Cardiac septum (tissue), 1 donor: ENCODE results near the gene DPM3. TPM values are rescaled to one million over a fixed set of nuclear protein-coding genes. Genes with fewer than 3 reads are reported as not detected.
A peak's percentile ranks its signal among the peaks of the same experiment; 100 is the strongest.
"Not testable (repeated sequence)": the region's sequence is repeated elsewhere in the genome, so short reads cannot be mapped to it uniquely, and the experiment has no call there.

Source experiments
- DNase-seq: peaks from one replicate; pipeline ENCODE4 v3.0.0-alpha.2; 2020; ENCODE audit warnings: low spot score
- intact Hi-C: fragments of 100-400 bp; cut with DNase I; formaldehyde crosslinking; loops from one replicate; pipeline ENCODE4 v1.14.0; 2022
- total RNA-seq: library from RNA; stranded (reverse); fragmentation: NEBNext Ultra II Directional; extraction: Animal tissue kit (Norgen Biotek cat#: 25700); gene quantifications from one replicate; pipeline ENCODE4 v1.2.1, GENCODE V29; 2021
- donor health status: DM: no; HTN: no; CAD: no.

Gene DPM3
- total RNA-seq, 1 donor from 2014 or later, result 56.3 TPM

DNA sequence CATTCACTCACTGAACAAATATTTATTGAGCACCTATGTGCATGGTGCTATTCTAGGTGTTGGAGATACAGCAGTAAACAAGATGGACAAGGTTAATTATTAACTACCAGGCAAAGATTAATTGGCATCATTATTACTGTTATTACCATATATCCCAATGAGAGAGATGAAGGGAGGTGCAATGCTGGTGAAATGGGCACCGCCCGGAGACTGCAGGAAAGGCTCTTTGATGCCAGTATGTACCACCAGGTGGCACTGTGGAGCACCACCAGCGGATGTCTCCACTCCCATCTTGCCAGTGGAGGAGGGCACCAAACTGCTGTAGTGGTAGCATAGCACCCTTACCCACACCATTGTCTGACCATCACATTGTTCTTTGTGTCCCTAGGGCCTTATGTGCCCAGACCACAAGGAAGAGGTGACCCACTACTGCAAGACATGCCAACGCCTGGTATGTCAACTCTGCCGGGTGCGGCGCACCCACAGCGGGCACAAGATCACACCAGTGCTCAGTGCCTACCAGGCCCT is 36.3 kb upstream of the DPM3 start:
- intact Hi-C loops, result loop anchor here (1.0 to 5.0 kb wide), 2 partner anchors 17 to 51 kb away; no protein-coding TSS in a partner anchor
- peak; percentile 89 for DNase-seq

- peak; percentile 55 for DNase-seq
- intact Hi-C loops, result loop anchor here (1.0 to 5.0 kb wide), 2 partner anchors 17 to 51 kb away; no protein-coding TSS in a partner anchor
Measured at GRCh38 chr1:155175927-155176371, 35.6 kb upstream of the DPM3 start.

DNA sequence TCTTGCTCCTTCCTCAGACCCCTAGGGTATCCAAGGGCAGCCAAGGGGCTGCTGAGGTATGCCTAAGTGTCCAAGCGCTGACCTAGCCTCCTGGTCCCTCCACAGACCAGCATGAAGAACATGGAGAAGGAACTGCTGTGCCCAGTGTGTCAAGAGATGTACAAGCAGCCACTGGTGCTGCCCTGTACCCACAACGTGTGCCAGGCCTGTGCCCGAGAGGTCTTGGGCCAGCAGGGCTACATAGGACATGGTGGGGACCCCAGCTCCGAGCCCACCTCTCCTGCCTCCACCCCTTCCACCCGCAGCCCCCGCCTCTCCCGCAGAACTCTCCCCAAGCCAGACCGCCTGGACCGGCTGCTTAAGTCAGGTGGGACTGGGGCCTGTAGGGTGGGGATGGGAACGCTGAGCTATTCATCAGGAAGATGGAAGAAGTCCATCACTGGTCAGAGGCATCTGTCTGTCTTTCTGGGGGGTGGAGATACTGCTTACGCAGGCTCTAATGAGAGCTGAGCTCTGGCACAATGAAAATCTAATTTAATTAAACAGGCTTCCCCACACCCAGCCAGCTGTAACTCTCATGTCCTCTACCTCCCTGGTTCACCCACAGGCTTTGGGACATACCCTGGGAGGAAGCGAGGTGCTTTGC is 35.1 kb upstream of the DPM3 start:
- intact Hi-C loops, result loop anchor here (5.0 kb wide), 1 partner anchor 52 kb away; no protein-coding TSS in a partner anchor
- DNase-seq, result peak; percentile 68

GRCh38 chr1:155174324-155175280 is 34.3 kb upstream of the DPM3 start:
- DNase-seq, result peak; percentile 75

GRCh38 chr1:155173478-155174323 is 33.4 kb upstream of the DPM3 start, which contains the start of gene TRIM46:
Gene TRIM46 (plus strand): TSS chr1:155173849. CDS start chr1:155173967, 118 bp downstream.
- intact Hi-C loops, result no loop called here
- peak; percentile 74 for DNase-seq

More at GRCh38 chr1:155174324-155175280, 34.3 kb upstream of the DPM3 start:
- intact Hi-C loops, result loop anchor here (5.0 kb wide), 1 partner anchor 53 kb away; no protein-coding TSS in a partner anchor

- DNase-seq, result peak; percentile 98
- intact Hi-C loops, result no loop called here
Measured at GRCh38 chr1:155172732-155173477, 32.6 kb upstream of the DPM3 start, which contains the start of gene KRTCAP2. Gene KRTCAP2 (minus strand): TSS chr1:155173304. CDS start chr1:155173224, 80 bp downstream.

DNA sequence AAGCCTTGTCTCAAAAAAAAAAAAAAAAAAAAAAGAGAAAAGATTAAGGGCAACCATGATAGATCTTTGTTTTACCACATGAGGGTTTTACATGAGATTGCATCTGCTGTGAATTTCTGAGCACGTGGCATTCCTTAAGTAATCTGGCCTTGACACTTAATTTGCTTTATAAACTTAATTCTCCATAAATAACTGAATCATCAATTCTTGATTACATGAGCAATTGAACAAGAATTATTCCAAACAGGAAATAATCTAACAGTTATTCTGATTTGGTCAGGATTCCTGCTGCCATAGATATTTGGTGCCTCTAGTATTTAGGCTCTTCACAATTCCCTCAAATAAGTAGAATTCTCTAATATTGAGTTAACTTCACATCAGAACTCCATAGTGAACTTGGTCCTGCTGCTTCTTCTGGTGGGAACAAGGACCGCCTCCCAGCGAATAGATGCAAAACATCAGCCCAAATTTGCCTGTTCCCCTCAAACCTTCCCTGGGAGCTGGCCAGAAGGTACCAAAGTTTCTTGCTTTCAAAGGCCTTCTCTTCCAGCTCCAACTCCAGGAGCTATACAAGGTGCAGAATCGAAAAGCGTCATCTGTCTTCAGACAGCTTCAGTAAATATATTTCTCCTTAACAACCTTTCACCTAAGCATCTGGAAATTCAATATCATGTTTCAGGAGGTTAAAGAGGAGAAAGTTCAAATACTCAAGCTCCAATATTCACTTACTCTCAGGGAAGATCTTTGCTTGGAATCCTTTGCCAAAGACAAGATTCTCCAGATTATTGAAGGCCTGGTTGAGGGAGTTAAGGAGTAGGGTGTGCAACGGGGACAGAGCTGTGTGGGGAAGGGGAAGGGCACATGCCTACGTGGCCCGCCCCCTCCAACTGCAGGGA is 31.8 kb upstream of the DPM3 start:
- intact Hi-C loops, result no loop called here

GRCh38 chr1:155170806-155171205 is 30.5 kb upstream of the DPM3 start:
- no peak for DNase-seq
- intact Hi-C loops, result no loop called here

More for the DNA sequence above, 31.8 kb upstream of the DPM3 start:
- no peak for DNase-seq

GRCh38 chr1:155170101-155170785 is 29.9 kb upstream of the DPM3 start:
- DNase-seq, result no peak
- intact Hi-C loops, result no loop called here

DNA sequence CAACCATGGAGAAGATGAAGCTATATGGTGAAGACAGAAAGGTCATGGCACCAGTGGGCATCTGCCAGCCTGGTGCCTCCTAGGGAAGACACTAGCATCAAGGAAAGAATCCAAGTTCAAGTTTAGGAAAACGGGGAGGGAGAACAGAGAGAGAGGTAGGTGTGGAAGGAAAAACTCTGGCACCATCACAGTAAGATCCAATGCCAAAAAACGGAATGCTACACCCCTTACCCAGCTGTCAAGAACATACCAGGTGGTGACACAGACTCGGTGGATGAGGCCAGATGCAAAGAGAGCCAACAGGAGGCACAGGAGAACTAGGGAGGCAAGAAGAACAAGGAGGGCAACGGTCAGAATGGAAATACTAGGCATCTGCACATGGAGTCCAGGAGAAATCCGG is 29.2 kb upstream of the DPM3 start:
- intact Hi-C loops, result no loop called here
- DNase-seq, result no peak

DNA sequence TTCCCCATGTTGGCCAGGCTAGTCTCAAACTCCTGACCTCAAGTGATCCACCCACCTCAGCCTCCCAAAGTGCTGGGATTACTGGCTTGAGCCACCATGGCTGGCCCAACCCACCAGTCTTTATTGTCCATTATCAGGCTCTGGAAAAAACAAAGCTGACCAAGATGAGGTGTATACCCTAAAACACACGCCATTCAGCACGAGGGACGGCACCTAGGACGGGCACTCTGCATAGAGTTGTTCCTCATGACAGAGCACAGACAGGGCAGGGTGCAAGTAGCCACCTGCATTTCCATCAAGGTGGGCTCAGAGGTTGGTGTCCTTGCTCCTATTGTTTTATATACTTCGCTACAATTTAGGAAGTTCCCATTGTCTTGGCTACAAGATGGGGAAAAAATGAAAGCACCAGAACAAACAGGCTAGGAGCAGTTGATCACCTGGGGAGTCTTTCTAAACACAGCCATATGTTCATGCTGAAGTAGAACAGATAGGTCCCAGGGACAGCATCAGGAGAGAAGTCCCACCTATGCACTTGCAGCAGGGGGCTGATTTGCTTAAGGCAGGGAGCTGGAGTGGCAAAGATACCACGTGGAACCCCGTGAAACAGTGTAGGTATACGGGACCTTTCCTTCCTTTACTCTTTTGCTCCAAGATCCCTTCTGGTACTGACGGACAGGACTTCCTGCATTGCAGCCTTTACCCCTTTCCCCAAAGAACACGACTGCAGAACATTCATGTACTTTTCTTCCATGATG is 28.3 kb upstream of the DPM3 start:
- intact Hi-C loops, result loop anchor here (1.0 kb wide), 1 partner anchor 77 kb away; no protein-coding TSS in a partner anchor

GRCh38 chr1:155168105-155168445 is 27.7 kb upstream of the DPM3 start:
- DNase-seq, result not testable (repeated sequence)
- intact Hi-C loops, result loop anchor here (1.0 kb wide), 1 partner anchor 77 kb away; no protein-coding TSS in a partner anchor

More for the DNA sequence above, 28.3 kb upstream of the DPM3 start:
- no peak for DNase-seq

DNA sequence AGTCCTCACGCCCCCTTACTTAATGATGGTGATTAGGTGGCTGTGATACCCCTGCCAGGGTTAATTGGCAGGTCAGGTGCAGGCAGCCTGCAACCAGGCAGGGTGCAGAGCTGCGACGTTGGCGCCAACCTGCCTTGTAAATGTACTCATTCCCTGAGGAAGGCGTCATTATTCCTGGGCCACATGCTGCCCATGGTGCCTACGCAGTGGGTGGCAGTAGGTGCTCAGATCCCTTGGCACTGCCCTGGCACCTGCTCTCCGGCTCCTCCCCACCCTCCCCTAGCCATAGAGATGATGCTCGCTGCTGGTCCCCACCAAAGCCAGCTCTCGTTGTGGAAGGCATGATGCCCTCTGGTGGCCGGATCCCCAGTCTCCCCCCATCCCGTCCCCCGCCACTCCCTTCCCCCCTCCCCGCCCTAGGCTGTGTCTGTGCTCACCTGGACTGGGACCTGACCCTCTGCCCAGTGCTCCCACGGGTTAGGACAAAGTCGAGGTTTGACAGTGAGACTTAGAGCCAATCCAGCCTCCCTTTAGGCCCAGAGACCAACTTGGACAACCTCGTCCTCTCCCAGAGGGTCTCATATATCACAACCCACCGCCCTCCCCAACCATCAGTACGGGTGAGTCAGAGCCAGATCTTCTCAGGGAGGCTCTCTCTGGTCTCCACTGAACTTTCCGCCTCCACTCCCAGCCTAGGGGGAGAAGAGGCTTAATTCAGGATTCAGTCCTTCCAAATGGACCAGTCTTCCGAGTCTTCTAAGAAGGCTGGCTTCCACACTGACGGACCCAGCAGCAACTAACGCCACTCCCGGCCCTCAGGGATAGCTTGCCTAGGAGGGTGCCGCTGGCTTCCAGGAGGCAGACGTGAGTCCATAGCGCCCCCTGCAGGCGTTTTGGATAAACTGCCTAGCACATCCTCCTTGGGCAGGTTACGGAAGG is 27.1 kb upstream of the DPM3 start:
- intact Hi-C loops, result loop anchor here (1.0 to 2.0 kb wide), 3 partner anchors 39 to 76 kb away; no protein-coding TSS in a partner anchor
- DNase-seq, result peak; percentile 95

- intact Hi-C loops, result loop anchor here (1.0 to 2.0 kb wide), 2 partner anchors 38 to 72 kb away; no protein-coding TSS in a partner anchor
- no peak for DNase-seq
Measured at GRCh38 chr1:155166471-155167165, 26.3 kb upstream of the DPM3 start.
